ENCODE measurements around the gene USP40.

Gene USP40

DNA sequence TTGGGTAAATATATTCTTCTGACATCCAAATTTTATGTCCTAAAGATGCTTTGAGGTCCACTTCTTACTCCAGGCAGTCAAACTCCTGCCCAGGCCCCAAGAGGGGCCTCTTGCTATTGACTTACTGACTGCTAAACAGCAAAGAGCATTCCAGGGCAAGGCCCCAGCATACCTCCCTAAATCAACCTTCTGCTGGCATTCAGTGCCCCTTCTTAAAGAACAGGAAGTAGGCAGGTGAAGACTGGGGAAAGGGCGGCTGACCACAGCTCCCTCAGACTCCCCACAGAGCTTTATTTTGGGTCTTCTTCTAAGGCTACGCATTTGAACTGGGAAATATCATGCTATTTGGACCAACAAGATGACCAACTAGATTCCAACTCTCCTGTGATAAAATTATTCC, 68.9 kb downstream of the USP40 start:
- DNase-seq (ENCODE audit: low read depth in 2 of 2), result no peak

DNA sequence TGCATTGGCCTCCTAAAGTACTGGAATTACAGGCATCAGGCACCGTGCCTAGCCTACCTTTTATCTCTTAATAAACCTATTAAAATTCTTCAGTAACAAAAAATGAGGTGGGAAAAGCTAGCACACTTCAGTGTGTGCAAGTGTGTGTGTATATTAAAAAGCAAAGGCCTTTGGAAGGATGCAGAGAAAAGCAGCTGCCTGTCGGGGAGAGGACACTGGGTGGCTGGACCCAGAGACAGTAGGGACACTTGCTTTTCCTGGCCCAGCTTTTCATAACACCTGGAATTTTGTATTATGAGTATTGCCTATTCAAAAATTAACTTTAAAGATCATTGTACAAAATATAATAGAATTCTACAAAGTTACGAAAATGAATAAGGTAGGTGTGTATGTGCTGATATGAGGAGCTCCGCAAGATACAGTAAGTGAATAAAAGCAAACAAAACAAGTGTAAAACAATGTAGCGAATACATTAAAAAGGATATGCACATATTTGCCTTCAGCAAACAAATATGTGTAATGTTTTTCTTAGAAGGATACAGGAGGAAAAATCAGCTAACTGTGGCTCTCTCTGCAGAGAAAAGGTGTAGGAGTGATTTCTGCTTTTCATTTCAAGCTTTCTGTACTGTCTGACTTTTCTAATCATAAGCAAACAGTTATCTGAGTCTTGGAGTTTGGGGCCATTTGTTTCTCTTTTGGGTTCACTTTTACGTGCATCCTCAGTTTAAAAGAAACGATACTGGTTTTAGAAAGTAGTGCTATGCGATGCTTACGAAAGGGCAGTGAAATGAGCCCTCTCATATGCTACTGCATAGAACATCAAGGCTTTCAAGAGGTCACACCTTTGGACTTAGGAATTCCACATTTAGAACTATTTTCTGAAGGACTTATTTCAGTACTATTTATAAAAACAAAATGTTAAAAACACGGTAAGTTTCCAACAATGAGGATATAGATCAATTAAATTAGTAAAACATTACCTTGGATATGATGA, 70.8 kb downstream of the USP40 start:
- DNase-seq (ENCODE audit: low read depth in 2 of 2), result no peak

GRCh38 chr2:233492751-233493150, 73.8 kb downstream of the USP40 start:
- DNase-seq (ENCODE audit: low read depth in 2 of 2), result no peak

GRCh38 chr2:233492078-233492477, 74.5 kb downstream of the USP40 start:
- DNase-seq (ENCODE audit: low read depth in 2 of 2), result no peak

DNA sequence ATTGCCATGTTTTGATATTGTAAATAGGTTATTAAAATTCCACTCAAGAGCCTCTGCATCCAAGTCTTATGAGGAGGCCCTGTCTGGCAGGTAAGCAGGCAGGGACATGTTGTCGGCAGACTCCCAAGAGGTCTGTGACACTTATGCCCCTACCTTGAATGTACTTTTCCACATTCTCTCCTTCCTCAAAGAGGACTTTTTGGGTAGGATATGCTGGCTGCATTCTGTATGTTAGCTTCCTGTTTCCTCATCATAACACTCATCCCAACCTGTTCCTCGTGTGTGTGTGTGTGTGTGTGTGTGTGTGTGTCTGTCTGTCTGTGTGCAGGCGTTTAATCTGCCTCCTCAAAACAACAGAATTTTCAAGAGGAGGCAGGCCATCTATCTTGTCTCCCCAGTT, 75.3 kb downstream of the USP40 start:
- DNase-seq (ENCODE audit: low read depth in 2 of 2), result no peak

DNA sequence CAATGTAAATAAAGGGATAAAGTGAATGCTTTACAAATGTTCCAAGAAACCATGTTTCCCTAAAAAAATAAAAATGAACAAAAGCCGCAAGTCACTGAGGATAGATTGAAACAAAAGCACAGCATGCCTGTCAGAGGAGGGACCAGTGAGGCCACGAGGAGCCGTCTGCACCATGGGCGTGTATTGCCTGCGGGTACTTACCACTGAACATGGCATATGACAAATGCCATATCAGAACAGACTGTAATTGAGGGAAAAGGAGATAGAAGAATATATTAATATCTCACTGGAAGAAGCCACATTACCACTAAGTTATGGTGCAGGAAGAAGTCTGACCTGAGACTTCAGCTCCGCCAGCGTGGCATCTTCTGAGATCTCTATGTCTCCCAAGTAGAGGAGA, 75.8 kb downstream of the USP40 start:
- no peak for DNase-seq (ENCODE audit: low read depth in 2 of 2)

- no peak for DNase-seq (ENCODE audit: low read depth in 2 of 2)
Observed at GRCh38 chr2:233489666-233490065, 76.9 kb downstream of the USP40 start.

- DNase-seq (ENCODE audit: low read depth in 2 of 2), result no peak
Observed at GRCh38 chr2:233489143-233489542, 77.4 kb downstream of the USP40 start.

DNA sequence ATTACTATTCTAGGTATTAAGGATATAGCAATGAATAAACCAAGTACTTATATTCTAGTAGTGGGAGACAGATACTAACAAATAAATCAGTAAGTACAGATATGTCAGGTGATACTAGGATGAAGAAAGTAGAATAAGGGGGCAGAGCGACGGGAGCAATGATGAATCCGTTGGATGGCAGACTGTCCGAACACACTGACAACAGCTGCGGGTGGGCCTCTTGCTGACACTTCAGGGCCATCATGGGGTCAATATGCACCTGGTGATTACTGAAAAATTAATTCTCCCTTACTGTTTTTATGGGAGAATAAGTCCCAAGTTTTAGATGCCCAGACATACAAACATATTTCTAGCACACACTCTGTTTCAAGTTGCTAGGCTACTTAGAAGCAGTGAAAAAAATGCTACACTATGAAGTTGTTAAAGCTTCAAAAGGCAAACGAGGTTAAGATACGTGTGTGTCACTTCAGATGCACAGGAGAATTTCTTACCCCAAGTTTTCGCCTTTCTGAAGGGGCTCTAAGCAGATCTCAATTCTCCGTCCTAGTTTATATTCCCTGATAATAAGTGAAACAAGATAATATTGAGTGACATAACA, 78.7 kb downstream of the USP40 start:
- DNase-seq (ENCODE audit: low read depth in 2 of 2), result no peak

GRCh38 chr2:233486778-233487552, 79.6 kb downstream of the USP40 start:
- peak; percentile 80 to 83 for DNase-seq (ENCODE audit: low read depth in 2 of 2)

- no peak for DNase-seq (ENCODE audit: low read depth in 2 of 2)
Observed at GRCh38 chr2:233486357-233486756, 80.2 kb downstream of the USP40 start.

- no peak for DNase-seq (ENCODE audit: low read depth in 2 of 2)
Observed at GRCh38 chr2:233485726-233486125, 80.9 kb downstream of the USP40 start.

GRCh38 chr2:233482616-233483015, 84.0 kb downstream of the USP40 start:
- no peak for DNase-seq (ENCODE audit: low read depth in 2 of 2)

DNA sequence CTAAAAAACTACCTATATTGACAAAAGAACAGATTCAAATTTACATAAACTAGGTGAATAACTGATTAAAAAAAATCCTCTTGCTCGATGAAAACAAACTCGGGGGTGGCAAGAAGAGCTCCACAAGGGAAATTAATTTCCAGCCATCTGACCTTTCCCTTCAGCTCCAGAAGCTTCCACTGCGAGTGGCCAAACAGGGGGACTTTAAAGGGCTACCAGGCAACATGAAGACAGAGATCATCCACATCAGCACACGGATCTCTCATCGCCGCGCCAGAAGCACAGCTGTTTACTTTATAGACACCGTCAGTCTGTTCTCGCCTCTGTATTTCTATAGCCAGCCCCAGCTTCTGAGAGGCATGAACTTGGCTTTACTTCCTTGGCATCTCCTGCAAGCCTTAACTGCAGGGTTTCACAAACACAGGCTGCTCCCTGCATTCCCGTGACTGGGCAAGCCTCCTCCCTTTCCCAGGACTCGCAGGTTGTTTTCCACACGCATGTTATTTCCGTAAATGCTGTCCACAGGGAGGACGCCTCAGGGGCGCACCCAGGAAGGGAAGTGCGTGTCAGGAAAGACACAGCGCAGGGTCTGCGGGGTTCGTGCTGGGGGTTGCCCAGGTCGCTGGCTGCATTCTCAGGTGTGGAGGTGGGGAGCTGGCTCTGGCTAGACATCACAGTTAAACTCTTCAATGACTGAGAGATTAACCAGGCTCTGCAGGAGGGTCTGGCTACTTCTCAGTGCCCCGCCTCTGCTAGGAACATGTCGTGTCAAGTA, 85.0 kb downstream of the USP40 start:
- no peak for DNase-seq (ENCODE audit: low read depth in 2 of 2)

DNA sequence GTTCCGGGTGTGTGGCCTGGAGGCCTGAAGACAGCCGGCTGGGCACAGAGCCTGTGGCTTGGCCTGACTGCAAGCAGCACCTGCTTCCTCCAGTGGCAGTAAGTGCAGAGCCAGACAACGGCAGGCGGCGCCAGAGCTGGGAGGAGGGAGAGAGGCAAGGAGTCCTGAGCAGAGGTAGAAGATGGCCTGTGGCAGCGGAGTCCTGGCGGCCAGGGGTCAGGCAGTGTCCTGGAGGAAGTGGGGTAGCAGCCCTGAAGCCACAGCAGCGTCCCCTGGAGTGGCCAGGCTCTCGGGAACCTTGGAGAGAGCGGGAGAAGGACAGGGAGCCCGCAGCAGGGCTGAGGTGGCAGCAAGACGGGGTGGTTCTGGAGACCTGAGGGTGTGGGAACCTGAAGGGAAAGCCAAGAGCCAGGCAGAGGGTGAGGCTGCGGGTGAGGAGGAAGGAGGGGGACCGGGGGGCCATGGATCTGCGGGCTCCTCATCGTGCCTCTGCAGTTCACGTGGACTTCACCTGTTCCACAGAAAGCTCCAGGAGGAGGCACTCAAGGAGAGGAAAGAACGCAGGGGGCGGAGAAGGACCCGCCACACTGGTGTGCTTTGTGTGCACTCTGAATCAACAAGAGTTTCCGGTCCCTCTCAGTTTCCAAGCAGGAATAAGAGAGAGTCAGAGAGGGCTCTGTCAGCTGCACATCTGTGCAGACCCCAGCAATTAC, 85.9 kb downstream of the USP40 start:
- DNase-seq (ENCODE audit: low read depth in 2 of 2), result no peak

- DNase-seq (ENCODE audit: low read depth in 2 of 2), result no peak
Observed at GRCh38 chr2:233479616-233480489, 86.7 kb downstream of the USP40 start.

- no peak for DNase-seq (ENCODE audit: low read depth in 2 of 2)
Observed at GRCh38 chr2:233477548-233478433, 88.8 kb downstream of the USP40 start.

- DNase-seq (ENCODE audit: low read depth in 2 of 2), result no peak
Observed at GRCh38 chr2:233476651-233477547, 89.7 kb downstream of the USP40 start.

Measured in fibroblast of skin of left biceps (primary cell).